NCI-H510A treated with DMSO at 0.1 percent for 48 hours (cell line): ENCODE measurements around the gene HSD17B3.
A peak's percentile ranks its signal among the peaks of the same experiment; 100 is the strongest.
"Not testable (repeated sequence)": the region's sequence is repeated elsewhere in the genome, so short reads cannot be mapped to it uniquely, and the experiment has no call there.

Experiments
- DNase-seq: peaks from one replicate; lab custom pipeline; 2025; lab: John Stamatoyannopoulos, UW

HSD17B3 gene

DNA sequence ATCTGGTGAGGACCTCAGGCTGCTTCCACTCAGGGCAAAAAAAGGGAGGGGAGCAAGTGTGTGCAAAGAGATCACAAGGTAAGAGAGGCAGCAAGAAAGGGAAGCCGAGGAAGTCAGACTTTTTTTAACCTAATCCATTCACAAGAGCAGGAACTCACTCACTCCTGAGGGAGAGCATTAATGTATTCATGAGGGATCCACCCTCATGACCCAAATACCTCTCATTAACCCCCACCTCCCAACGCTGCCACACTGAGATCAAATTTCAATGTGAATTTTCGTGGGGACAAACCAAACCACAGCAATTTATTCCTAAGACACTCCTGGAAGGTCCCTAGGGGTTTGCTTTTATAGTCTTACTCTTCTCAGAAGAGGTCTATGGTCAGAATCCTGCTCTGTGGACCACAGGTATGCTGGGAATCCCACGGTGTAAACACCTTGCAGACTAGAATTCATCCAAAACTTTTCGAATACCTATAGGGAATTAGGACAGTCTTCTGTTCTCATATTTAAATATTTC, 108.7 kb downstream of the HSD17B3 start:
- no peak for DNase-seq

DNA sequence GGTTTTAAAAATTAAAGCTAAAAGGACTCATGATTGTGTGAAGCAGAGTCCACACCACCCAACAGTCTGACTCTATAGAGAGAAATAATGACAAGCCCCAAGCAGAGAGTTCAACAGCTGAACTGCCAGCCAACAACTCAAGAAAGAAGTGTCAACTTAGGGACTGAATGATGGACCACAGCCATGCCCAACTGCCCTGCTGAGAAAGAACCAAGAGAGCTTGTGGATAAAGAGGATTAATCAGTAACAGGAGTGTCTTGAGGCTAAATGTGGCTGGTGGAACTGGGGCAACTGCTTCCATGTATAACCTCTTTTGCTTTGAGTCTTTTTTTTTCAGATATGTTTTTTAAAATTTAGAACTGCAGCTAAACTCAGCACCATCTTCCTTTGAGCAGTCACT, 109.3 kb downstream of the HSD17B3 start:
- no peak for DNase-seq

- no peak for DNase-seq
Observed at GRCh38 chr9:96189995-96190394, 112.0 kb downstream of the HSD17B3 start.

GRCh38 chr9:96189581-96189980, 112.4 kb downstream of the HSD17B3 start:
- DNase-seq = not testable (repeated sequence)

GRCh38 chr9:96188571-96188970, 113.4 kb downstream of the HSD17B3 start:
- DNase-seq = no peak

DNA sequence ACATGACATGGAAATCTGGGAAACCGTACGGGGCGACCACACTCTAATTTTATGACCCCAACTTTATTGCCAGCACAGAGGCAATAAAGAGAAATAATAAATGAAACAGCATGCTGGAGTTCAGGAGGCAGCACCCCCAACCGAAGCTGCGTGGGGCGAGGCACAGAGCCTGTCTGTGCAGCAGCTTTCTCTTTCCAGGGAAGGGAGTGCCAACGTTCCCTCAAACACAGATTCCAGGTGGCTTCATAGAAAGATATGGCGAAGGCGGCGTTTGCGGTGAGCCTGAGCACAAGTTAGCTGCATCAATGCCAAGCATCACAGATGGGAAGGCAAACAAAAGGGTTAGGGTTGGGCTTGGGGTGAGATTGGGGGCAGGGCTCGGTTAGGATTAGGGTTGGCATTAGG, 114.8 kb downstream of the HSD17B3 start:
- DNase-seq = no peak

- peak; percentile 9 for DNase-seq
Observed at GRCh38 chr9:96186591-96187011, 115.4 kb downstream of the HSD17B3 start.

GRCh38 chr9:96185518-96186156, 116.3 kb downstream of the HSD17B3 start:
- no peak for DNase-seq
